SK-N-MC (cell line): Measurements from ENCODE around the gene MIOS.

ENCODE experiments used
- EZH2 ChIP-seq: fragments of 200-600 bp; sonication (generic); IDR thresholded peaks from one replicate; pipeline ENCODE4 v1.6.1; 2017; ENCODE audit warnings: antibody characterized with exemption
- FOXP2 ChIP-seq: optimal IDR thresholded peaks from 2 replicates; pipeline ENCODE3; 2011; ENCODE audit warnings: mild to moderate bottlenecking, moderate library complexity; ENCODE audit not compliant: insufficient read depth; ENCODE audit errors: extremely low read length, control extremely low read depth
- POLR2AphosphoS5 ChIP-seq: IDR thresholded peaks from 2 replicates; pipeline ENCODE4 v1.6.1; 2012; ENCODE audit warnings: mild to moderate bottlenecking, low read depth, low read length, borderline replicate concordance

DNA sequence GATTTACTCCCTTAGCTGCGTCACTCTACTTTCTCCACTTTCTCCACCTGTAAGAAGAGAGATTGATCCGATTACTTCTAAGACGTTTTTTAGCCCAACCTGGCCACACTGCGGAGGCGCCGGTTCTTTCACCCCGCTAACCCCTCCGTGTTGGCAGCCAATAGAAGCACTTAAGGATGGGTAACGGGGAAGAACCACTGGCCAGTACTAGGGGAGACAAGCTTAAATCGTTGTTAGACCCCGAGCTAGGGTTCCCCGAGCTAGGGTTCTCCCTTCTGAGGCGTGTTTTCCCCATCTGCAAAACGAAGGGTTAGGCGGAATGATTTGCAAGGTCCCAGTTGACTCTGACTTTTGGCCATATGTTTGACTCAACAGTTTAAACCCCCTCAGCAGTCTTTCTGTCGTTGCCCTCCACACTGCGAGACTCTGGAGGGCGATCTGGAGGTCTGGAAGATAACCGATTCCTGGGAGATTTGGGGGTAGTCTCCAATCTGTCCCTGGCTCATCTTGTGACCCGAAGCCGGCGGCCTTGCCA lies 74.5 kb downstream of the MIOS start:
- TF ChIP-seq POLR2AphosphoS5 = no peak
- TF ChIP-seq EZH2 = no peak
- TF ChIP-seq FOXP2 = no peak
